Fibroblast of lung (primary cell): Measurements from ENCODE around the gene OSBPL9. TPM values are rescaled to one million over a fixed set of nuclear protein-coding genes. Genes with fewer than 3 reads are reported as not detected.

Experiments
- DNase-seq, 2 donors: peaks; one replicate each; pipeline versions ENCODE4 v3.0.0 to v3.0.0-alpha.2; 2010; ENCODE audit warnings: low read depth in 2 of 2
- H2AFZ ChIP-seq: 2 replicates; pipeline ENCODE4 v1.5.1; 2012; ENCODE audit warnings: low read length, control low read depth, inconsistent platforms
- H3K27ac ChIP-seq: 2 replicates; pipeline ENCODE4 v1.5.1; 2011; ENCODE audit warnings: low read length, control low read depth; ENCODE audit not compliant: insufficient read depth
- H3K27me3 ChIP-seq: 2 replicates; pipeline ENCODE4 v1.5.1; 2011; ENCODE audit warnings: mild to moderate bottlenecking, low read length; ENCODE audit not compliant: control insufficient read depth, insufficient read depth
- H3K36me3 ChIP-seq: 2 replicates; pipeline ENCODE4 v1.5.1; 2011; ENCODE audit warnings: low read length; ENCODE audit not compliant: control insufficient read depth, insufficient read depth
- H3K4me1 ChIP-seq: 2 replicates; pipeline ENCODE4 v1.5.1; 2011; ENCODE audit warnings: low read length; ENCODE audit not compliant: control insufficient read depth, insufficient read depth; ENCODE audit errors: extremely low read depth
- H3K4me2 ChIP-seq: 2 replicates; pipeline ENCODE4 v1.5.1; 2011; ENCODE audit warnings: low read length, control low read depth; ENCODE audit not compliant: insufficient read depth; ENCODE audit errors: extremely low read depth
- H3K4me3 ChIP-seq, 4 experiments: fragments of 200-600 bp in 1 of 4; sonication (generic) in 1 of 4; replicated peaks in 1 of 4; 2 replicates each; pipeline ENCODE4 v1.5.1; 2011 to 2016; ENCODE audit warnings: low read length in 4 of 4, low read depth in 3 of 4, mild to moderate bottlenecking in 3 of 4, control low read depth in 2 of 4, inconsistent platforms in 1 of 4, mixed read lengths in 1 of 4; ENCODE audit not compliant: insufficient read depth in 1 of 4; ENCODE audit errors: control extremely low read depth in 1 of 4
- H3K79me2 ChIP-seq: 2 replicates; pipeline ENCODE4 v1.5.1; 2012; ENCODE audit warnings: mild to moderate bottlenecking, low read length, inconsistent platforms; ENCODE audit not compliant: control insufficient read depth, insufficient read depth
- H3K9ac ChIP-seq: 2 replicates; pipeline ENCODE4 v1.5.1; 2011; ENCODE audit warnings: mild to moderate bottlenecking, low read length, control low read depth; ENCODE audit not compliant: insufficient read depth
- H3K9me3 ChIP-seq: 2 replicates; pipeline ENCODE4 v1.5.1; 2012; ENCODE audit warnings: low read depth, low read length; ENCODE audit not compliant: control insufficient read depth, insufficient read depth
- H4K20me1 ChIP-seq: 2 replicates; pipeline ENCODE4 v1.5.1; 2011; ENCODE audit warnings: low read length; ENCODE audit not compliant: control insufficient read depth, insufficient read depth; ENCODE audit errors: extremely low read depth
- EZH2 ChIP-seq: IDR thresholded peaks from 2 replicates; pipeline ENCODE4 v1.5.1; 2012; ENCODE audit warnings: low read length, control low read depth, mild to moderate bottlenecking; ENCODE audit errors: missing control alignments
- polyA plus RNA-seq, 2 donors: library from polyadenylated mRNA; depleted of rRNA in 1 of 2; stranded (reverse) in 1 of 2; unstranded in 1 of 2; fragments of >200 nt; gene quantifications; 2 replicates each; pipeline ENCODE4 v1.2.1, GENCODE V29; 2011 to 2012; ENCODE audit warnings: missing spikeins in 1 of 2
- total RNA-seq: library from RNA; depleted of rRNA; stranded (reverse); fragments of >200 nt; gene quantifications from 2 replicates; pipeline ENCODE4 v1.2.1, GENCODE V29; 2014
- TF ChIP-seq, protein P1 (sequence below), 2 donors: IDR thresholded peaks in 1 of 2; conservative IDR thresholded peaks in 1 of 2; 1 replicate in 1 of 2; 2 replicates in 1 of 2; pipeline ENCODE4 v1.5.1; 2011 to 2012; ENCODE audit warnings: low read length in 2 of 2, control low read depth in 1 of 2, inconsistent platforms in 1 of 2, low read depth in 1 of 2, mild to moderate bottlenecking in 1 of 2

The OSBPL9 gene
- total and polyA plus RNA-seq, 2 donors (not counting 1 experiment from before 2014, with no cell fraction given): 62.5 to 90.7 TPM

DNA sequence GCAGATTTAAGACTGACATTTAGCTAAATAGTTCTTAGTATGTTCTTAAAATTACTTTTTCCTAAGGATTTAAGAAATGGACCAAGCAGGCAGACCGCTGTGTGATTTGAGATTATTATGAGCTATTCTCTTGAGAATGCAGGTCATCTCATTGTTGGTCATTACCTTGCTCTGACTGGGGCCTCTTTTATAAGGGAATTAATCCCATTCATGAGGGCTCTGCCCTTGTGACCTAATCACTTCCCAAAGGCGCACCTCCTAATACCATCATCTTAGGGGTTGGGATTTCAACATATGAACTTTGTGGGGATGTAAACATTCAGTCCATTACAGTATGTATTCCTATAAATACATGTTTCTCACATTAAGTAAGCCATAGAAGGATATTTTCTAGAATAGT is 24.2 kb downstream of the OSBPL9 start:
- Histone ChIP-seq H3K27me3 (no peaks in the 10 kb centered on the region), H4K20me1 (no peaks in the 10 kb centered on the region), H3K36me3 (no peaks in the 10 kb centered on the region), H3K79me2 (peaks cover 6% of the 10 kb centered on the region), H3K9me3 (no peaks in the 10 kb centered on the region), H3K4me3 (no peak overlapping the region), H3K4me1 (peaks cover 15% of the 10 kb centered on the region), H3K4me2 (no peak overlapping the region), H3K27ac (no peak overlapping the region), H3K9ac (no peak overlapping the region), H2AFZ (no peak overlapping the region)
- no peak for DNase-seq
- TF ChIP-seq, protein P1, sequence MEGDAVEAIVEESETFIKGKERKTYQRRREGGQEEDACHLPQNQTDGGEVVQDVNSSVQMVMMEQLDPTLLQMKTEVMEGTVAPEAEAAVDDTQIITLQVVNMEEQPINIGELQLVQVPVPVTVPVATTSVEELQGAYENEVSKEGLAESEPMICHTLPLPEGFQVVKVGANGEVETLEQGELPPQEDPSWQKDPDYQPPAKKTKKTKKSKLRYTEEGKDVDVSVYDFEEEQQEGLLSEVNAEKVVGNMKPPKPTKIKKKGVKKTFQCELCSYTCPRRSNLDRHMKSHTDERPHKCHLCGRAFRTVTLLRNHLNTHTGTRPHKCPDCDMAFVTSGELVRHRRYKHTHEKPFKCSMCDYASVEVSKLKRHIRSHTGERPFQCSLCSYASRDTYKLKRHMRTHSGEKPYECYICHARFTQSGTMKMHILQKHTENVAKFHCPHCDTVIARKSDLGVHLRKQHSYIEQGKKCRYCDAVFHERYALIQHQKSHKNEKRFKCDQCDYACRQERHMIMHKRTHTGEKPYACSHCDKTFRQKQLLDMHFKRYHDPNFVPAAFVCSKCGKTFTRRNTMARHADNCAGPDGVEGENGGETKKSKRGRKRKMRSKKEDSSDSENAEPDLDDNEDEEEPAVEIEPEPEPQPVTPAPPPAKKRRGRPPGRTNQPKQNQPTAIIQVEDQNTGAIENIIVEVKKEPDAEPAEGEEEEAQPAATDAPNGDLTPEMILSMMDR (conservative IDR thresholded peaks at IDR 0.05 in 1 of 2, IDR thresholded peaks at IDR 0.05 in 1 of 2; ENCODE audit: low read depth in 1 of 2, low read length in 2 of 2): no peak
- TF ChIP-seq EZH2: no peak

DNA sequence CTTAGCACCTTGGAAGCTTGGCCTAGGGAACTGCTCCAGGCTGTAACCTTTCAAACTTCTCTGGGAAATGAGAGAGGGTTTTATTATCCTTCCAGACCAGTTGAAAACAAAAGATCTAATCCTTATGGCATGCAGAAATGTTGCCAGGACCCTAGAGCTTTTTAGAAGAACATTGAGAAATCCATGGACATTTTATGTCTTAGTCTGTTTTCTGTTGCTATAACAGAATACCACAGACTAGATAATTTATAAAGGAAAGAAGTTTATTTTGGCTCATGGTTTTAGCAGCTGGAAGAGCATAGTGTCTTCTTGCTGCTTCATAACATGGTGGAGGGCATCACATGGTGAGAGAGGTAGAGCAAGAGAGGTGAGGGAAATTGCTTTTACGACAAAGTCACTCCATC is 25.8 kb downstream of the OSBPL9 start:
- H3K27me3 ChIP-seq: no peaks in the 10 kb centered on the region
- H3K9ac ChIP-seq: no peak overlapping the region
- peak overlapping the region; percentile 72 for H3K27ac ChIP-seq
- DNase-seq: peak; percentile 93 to 97
- H3K4me3 ChIP-seq: no peak overlapping the region
- no peak overlapping the region for H3K4me2 ChIP-seq
- no peaks in the 10 kb centered on the region for H3K9me3 ChIP-seq
- TF ChIP-seq EZH2: no peak
- TF ChIP-seq, protein P1 (conservative IDR thresholded peaks at IDR 0.05 in 1 of 2, IDR thresholded peaks at IDR 0.05 in 1 of 2; ENCODE audit: low read depth in 1 of 2, low read length in 2 of 2): no peak
- H2AFZ ChIP-seq: no peak overlapping the region
- H4K20me1 ChIP-seq: no peaks in the 10 kb centered on the region
- peaks cover 8% of the 10 kb centered on the region for H3K4me1 ChIP-seq
- H3K36me3 ChIP-seq: no peaks in the 10 kb centered on the region
- H3K79me2 ChIP-seq: peaks cover 5% of the 10 kb centered on the region

DNA sequence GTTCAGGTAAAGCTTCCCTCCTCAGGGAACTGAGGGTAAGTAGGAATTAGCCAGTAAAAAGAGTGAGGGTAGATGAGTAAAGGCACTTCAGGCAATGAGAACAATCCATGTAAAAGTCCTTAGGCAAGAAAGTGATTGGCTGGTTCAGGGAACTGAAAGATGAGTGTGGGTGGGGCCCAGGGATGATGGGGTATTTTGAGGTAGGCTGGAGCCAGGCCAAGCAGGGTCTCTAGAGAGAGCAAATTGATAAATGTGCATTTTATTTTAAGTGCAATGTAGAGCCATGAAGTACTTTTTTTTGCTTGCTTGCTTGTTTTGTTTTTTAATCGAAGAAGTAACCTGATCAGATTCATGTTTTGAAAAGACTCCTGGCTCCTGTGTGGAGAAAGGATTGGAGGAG is 26.5 kb downstream of the OSBPL9 start:
- no peak overlapping the region for H3K9ac ChIP-seq

More for the DNA sequence above, 26.5 kb downstream of the OSBPL9 start:
- Histone ChIP-seq H3K4me1 (peaks cover 9% of the 10 kb centered on the region), H3K36me3 (no peaks in the 10 kb centered on the region), H3K27me3 (no peaks in the 10 kb centered on the region), H3K4me3 (no peak overlapping the region), H3K9me3 (no peaks in the 10 kb centered on the region), H2AFZ (no peak overlapping the region), H3K27ac (peak overlapping the region; percentile 72), H3K79me2 (peaks cover 2% of the 10 kb centered on the region), H3K4me2 (no peak overlapping the region), H4K20me1 (no peaks in the 10 kb centered on the region)
- no peak for TF ChIP-seq EZH2
- TF ChIP-seq, protein P1 (conservative IDR thresholded peaks at IDR 0.05 in 1 of 2, IDR thresholded peaks at IDR 0.05 in 1 of 2; ENCODE audit: low read depth in 1 of 2, low read length in 2 of 2): no peak
- DNase-seq: no peak
